Measurements from ENCODE around the gene INTS15. TPM values are rescaled to one million over a fixed set of nuclear protein-coding genes. Genes with fewer than 3 reads are reported as not detected.
A peak's percentile ranks its signal among the peaks of the same experiment; 100 is the strongest.

The INTS15 gene
- 10 to 100 TPM; 27.8 to 31.8 TPM for total RNA-seq

GRCh38 chr7:6589829-6590644 lies at the start of gene INTS15:
Gene INTS15 (plus strand): TSS chr7:6590021. CDS start chr7:6590284, 263 bp downstream.
- peak within 1 kb of the TSS; percentile 84 for H3K4me3 Mint-ChIP-seq
- DNase-seq (peak; percentile 89), ATAC-seq (peak; percentile 90)
- ChIA-PET POLR2A (interaction anchor here (0.5 to 1.0 kb wide), 3 partner anchors 10 to 62 kb away, joined by 3 to 8 read pairs (median 3); partner anchors contain the start of gene ZDHHC4), CTCF (interaction anchor here (0.6 to 1.6 kb wide), 10 partner anchors 9 to 268 kb away, joined by 3 to 6 read pairs (median 4); no protein-coding TSS in a partner anchor)
- peak within 1 kb of the TSS; percentile 80 for H3K27ac Mint-ChIP-seq
- H3K4me1 Mint-ChIP-seq = peaks cover 24% of the 10 kb centered on the region
- intact Hi-C loops (cut with DNase I, micrococcal nuclease) = loop anchor here (1.0 to 10.0 kb wide), 7 partner anchors 13 to 345 kb away; partner anchors contain the start of genes ZDHHC4 (in 2 of the 2) and ZNF316 (in 1 of the 2)
- no peaks in the 10 kb centered on the region for H3K27me3 Mint-ChIP-seq
- H3K36me3 Mint-ChIP-seq (ENCODE audit: low read depth) = peaks cover 40% of the 10 kb centered on the region
- no peaks in the 10 kb centered on the region for H3K9me3 Mint-ChIP-seq (ENCODE audit: low read depth)

- peaks cover 12% of the 10 kb centered on the region for H3K27me3 Mint-ChIP-seq
- POLR2A ChIA-PET = no interaction called here
- no peak overlapping the region for H3K4me3 Mint-ChIP-seq
Observed at GRCh38 chr7:6542368-6542767, 47.5 kb upstream of the INTS15 start.

GRCh38 chr7:6545398-6546126 lies 44.3 kb upstream of the INTS15 start:
- ChIA-PET CTCF (interaction anchor here (0.7 to 1.2 kb wide), 2 partner anchors 30 to 1559 kb away, joined by 3 read pairs; no protein-coding TSS in a partner anchor), POLR2A (no interaction called here)
- no peaks in the 10 kb centered on the region for H3K9me3 Mint-ChIP-seq (ENCODE audit: low read depth)
- peaks cover 10% of the 10 kb centered on the region for H3K4me1 Mint-ChIP-seq
- DNase-seq (no peak), ATAC-seq (peak; percentile 57)
- peaks cover 2% of the 10 kb centered on the region for H3K27me3 Mint-ChIP-seq
- H3K36me3 Mint-ChIP-seq (ENCODE audit: low read depth) = no peaks in the 10 kb centered on the region
- intact Hi-C loops (cut with DNase I, micrococcal nuclease) = no loop called here
- no peak overlapping the region for H3K4me3 Mint-ChIP-seq
- H3K27ac Mint-ChIP-seq = no peak overlapping the region

More at GRCh38 chr7:6542368-6542767, 47.5 kb upstream of the INTS15 start:
- no peak for DNase-seq
- intact Hi-C loops (cut with DNase I, micrococcal nuclease) = no loop called here
- CTCF ChIA-PET = no interaction called here
- no peak overlapping the region for H3K27ac Mint-ChIP-seq
- peaks cover 10% of the 10 kb centered on the region for H3K4me1 Mint-ChIP-seq
- no peaks in the 10 kb centered on the region for H3K9me3 Mint-ChIP-seq (ENCODE audit: low read depth)
- H3K36me3 Mint-ChIP-seq (ENCODE audit: low read depth) = no peaks in the 10 kb centered on the region
- ATAC-seq = no peak

GRCh38 chr7:6546498-6547251 lies 43.1 kb upstream of the INTS15 start:
- DNase-seq (no peak), ATAC-seq (no peak)
- no peaks in the 10 kb centered on the region for H3K9me3 Mint-ChIP-seq (ENCODE audit: low read depth)
- intact Hi-C loops (cut with DNase I, micrococcal nuclease) = no loop called here
- H3K36me3 Mint-ChIP-seq (ENCODE audit: low read depth) = no peaks in the 10 kb centered on the region
- ChIA-PET POLR2A (no interaction called here), CTCF (interaction anchor here (0.6 to 1.0 kb wide), 2 partner anchors 13 to 18 kb away, joined by 3 to 4 read pairs; no protein-coding TSS in a partner anchor)
- no peak overlapping the region for H3K27ac Mint-ChIP-seq
- H3K27me3 Mint-ChIP-seq = peaks cover 2% of the 10 kb centered on the region
- H3K4me1 Mint-ChIP-seq = peaks cover 10% of the 10 kb centered on the region
- no peak overlapping the region for H3K4me3 Mint-ChIP-seq

- no peak overlapping the region for H3K27ac Mint-ChIP-seq
- H3K4me3 Mint-ChIP-seq = no peak overlapping the region
- H3K27me3 Mint-ChIP-seq = peaks cover 2% of the 10 kb centered on the region
- H3K4me1 Mint-ChIP-seq = peaks cover 10% of the 10 kb centered on the region
- CTCF ChIA-PET = interaction anchor here (0.7 to 1.0 kb wide), 2 partner anchors 14 to 51 kb away, joined by 4 read pairs; no protein-coding TSS in a partner anchor
- H3K9me3 Mint-ChIP-seq (ENCODE audit: low read depth) = no peaks in the 10 kb centered on the region
- H3K36me3 Mint-ChIP-seq (ENCODE audit: low read depth) = no peaks in the 10 kb centered on the region
- intact Hi-C loops (cut with DNase I, micrococcal nuclease) = no loop called here
- ATAC-seq (no peak), DNase-seq (no peak)
- POLR2A ChIA-PET = no interaction called here
Observed at GRCh38 chr7:6547400-6547799, 42.4 kb upstream of the INTS15 start.

GRCh38 chr7:6551016-6551511 lies 38.8 kb upstream of the INTS15 start, which contains the start of gene GRID2IP:
Gene GRID2IP (minus strand): TSS chr7:6551461. CDS start chr7:6551436, 25 bp downstream.
- ChIA-PET POLR2A (no interaction called here), CTCF (no interaction called here)
- Mint-ChIP-seq H3K27me3 (no peaks in the 10 kb centered on the region), H3K36me3 (ENCODE audit: low read depth) (no peaks in the 10 kb centered on the region), H3K4me3 (no peak within 1 kb of the TSS), H3K4me1 (peaks cover 9% of the 10 kb centered on the region), H3K27ac (no peak within 1 kb of the TSS), H3K9me3 (ENCODE audit: low read depth) (no peaks in the 10 kb centered on the region)
- ATAC-seq (no peak), DNase-seq (no peak)
- intact Hi-C loops (cut with DNase I, micrococcal nuclease) = no loop called here

GRCh38 chr7:6553448-6554044 lies 36.3 kb upstream of the INTS15 start:
- intact Hi-C loops (cut with DNase I, micrococcal nuclease) = no loop called here
- H3K27ac Mint-ChIP-seq = no peak overlapping the region
- peaks cover 7% of the 10 kb centered on the region for H3K4me1 Mint-ChIP-seq
- CTCF ChIA-PET = no interaction called here
- no peaks in the 10 kb centered on the region for H3K36me3 Mint-ChIP-seq (ENCODE audit: low read depth)
- no peak overlapping the region for H3K4me3 Mint-ChIP-seq
- POLR2A ChIA-PET = no interaction called here
- no peaks in the 10 kb centered on the region for H3K9me3 Mint-ChIP-seq (ENCODE audit: low read depth)
- peak; percentile 30 for ATAC-seq
- no peaks in the 10 kb centered on the region for H3K27me3 Mint-ChIP-seq
- DNase-seq = no peak

- H3K27ac Mint-ChIP-seq = peak overlapping the region; percentile 72
- no peak for DNase-seq
Observed at GRCh38 chr7:6554848-6555247, 35.0 kb upstream of the INTS15 start.

GRCh38 chr7:6556196-6556595 lies 33.6 kb upstream of the INTS15 start:
- intact Hi-C loops (cut with DNase I, micrococcal nuclease) = no loop called here
- peaks cover 7% of the 10 kb centered on the region for H3K4me1 Mint-ChIP-seq

More at GRCh38 chr7:6554848-6555247, 35.0 kb upstream of the INTS15 start:
- no peaks in the 10 kb centered on the region for H3K27me3 Mint-ChIP-seq
- H3K36me3 Mint-ChIP-seq (ENCODE audit: low read depth) = no peaks in the 10 kb centered on the region
- intact Hi-C loops (cut with DNase I, micrococcal nuclease) = no loop called here
- ChIA-PET POLR2A (no interaction called here), CTCF (interaction anchor here (0.6 to 1.7 kb wide), 3 partner anchors 12 to 31 kb away, joined by 3 to 5 read pairs (median 3); no protein-coding TSS in a partner anchor)
- no peaks in the 10 kb centered on the region for H3K9me3 Mint-ChIP-seq (ENCODE audit: low read depth)
- peak overlapping the region; percentile 15 for H3K4me3 Mint-ChIP-seq
- peaks cover 7% of the 10 kb centered on the region for H3K4me1 Mint-ChIP-seq
- peak; percentile 66 for ATAC-seq

GRCh38 chr7:6558837-6559236 lies 31.0 kb upstream of the INTS15 start:
- H3K36me3 Mint-ChIP-seq (ENCODE audit: low read depth) = no peaks in the 10 kb centered on the region
- peaks cover 7% of the 10 kb centered on the region for H3K4me1 Mint-ChIP-seq
- ChIA-PET CTCF (interaction anchor here (0.6 to 2.1 kb wide), 12 partner anchors 10 to 176 kb away, joined by 3 to 10 read pairs (median 4); no protein-coding TSS in a partner anchor), POLR2A (interaction anchor here (0.6 kb wide), 2 partner anchors 10 to 46 kb away, joined by 3 to 4 read pairs; no protein-coding TSS in a partner anchor)
- H3K4me3 Mint-ChIP-seq = no peak overlapping the region
- no peak overlapping the region for H3K27ac Mint-ChIP-seq
- no peaks in the 10 kb centered on the region for H3K27me3 Mint-ChIP-seq
- DNase-seq (peak; percentile 46), ATAC-seq (peak; percentile 47)
- no peaks in the 10 kb centered on the region for H3K9me3 Mint-ChIP-seq (ENCODE audit: low read depth)
- intact Hi-C loops (cut with DNase I, micrococcal nuclease) = no loop called here

More at GRCh38 chr7:6556196-6556595, 33.6 kb upstream of the INTS15 start:
- no peak overlapping the region for H3K4me3 Mint-ChIP-seq
- POLR2A ChIA-PET = no interaction called here
- CTCF ChIA-PET = interaction anchor here (1.7 kb wide), 1 partner anchor 20 kb away, joined by 5 read pairs; no protein-coding TSS in a partner anchor
- no peak overlapping the region for H3K27ac Mint-ChIP-seq
- H3K27me3 Mint-ChIP-seq = no peaks in the 10 kb centered on the region
- ATAC-seq = no peak
- no peak for DNase-seq
- H3K9me3 Mint-ChIP-seq (ENCODE audit: low read depth) = no peaks in the 10 kb centered on the region
- no peaks in the 10 kb centered on the region for H3K36me3 Mint-ChIP-seq (ENCODE audit: low read depth)
